ENCODE measurements around the gene ORAI2.

ORAI2 gene

DNA sequence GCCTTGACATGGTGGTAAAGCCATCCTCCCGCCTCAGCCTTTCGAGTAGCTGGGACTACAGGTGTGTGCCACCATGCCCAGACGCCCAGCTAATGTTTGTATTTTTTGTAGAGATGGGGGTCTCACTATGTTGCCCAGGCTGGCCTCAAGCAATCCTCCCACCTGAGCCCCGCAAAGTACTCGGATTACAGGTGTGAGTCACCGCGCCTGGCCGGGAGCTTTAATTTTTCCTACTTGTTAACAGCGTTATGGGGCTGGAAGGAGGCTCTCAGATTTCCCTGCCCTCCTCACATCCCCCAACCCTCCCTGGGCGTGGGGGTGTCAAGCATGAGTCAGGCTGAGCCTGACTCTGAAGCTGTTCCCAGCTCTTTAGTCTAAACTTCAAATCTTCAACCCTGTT is 23.0 kb downstream of the ORAI2 start:
- Histone ChIP-seq H3K9me3 (ENCODE audit: insufficient read depth, low read depth, low read length) (no peaks in the 10 kb centered on the region), H3K4me1 (ENCODE audit: insufficient read depth, low read length, poor library complexity, severe bottlenecking) (no peaks in the 10 kb centered on the region), H3K4me3 (ENCODE audit: low read length, poor library complexity, severe bottlenecking) (no peak overlapping the region), H3K36me3 (ENCODE audit: insufficient read depth, low read length) (peaks cover 11% of the 10 kb centered on the region; the same call in 1 of the 2 replicates), H3F3A (ENCODE audit: low read depth) (no peaks in the 10 kb centered on the region), H4K20me1 (ENCODE audit: insufficient read depth, low read length, poor library complexity, severe bottlenecking) (no peaks in the 10 kb centered on the region), H3K4me2 (ENCODE audit: low read depth, low read length, poor library complexity, severe bottlenecking) (no peak overlapping the region), H3K79me2 (ENCODE audit: insufficient read depth, low read length) (no peaks in the 10 kb centered on the region), H2AFZ (ENCODE audit: low read length) (no peak overlapping the region), H3K9me2 (replicated peaks; ENCODE audit: low read depth, low read length) (no peaks in the 10 kb centered on the region), H3K9ac (ENCODE audit: low read depth, low read length, poor library complexity, severe bottlenecking) (no peak overlapping the region), H3K27me3 (ENCODE audit: insufficient read depth, low read length, poor library complexity, severe bottlenecking) (no peaks in the 10 kb centered on the region)
- TF ChIP-seq CTCF (conservative IDR thresholded peaks at IDR 0.05; ENCODE audit: low read length) (no peak), EZH2phosphoT487 (IDR thresholded peaks at IDR 0.05; ENCODE audit: borderline replicate concordance) (no peak)

GRCh38 chr7:102457352-102457924 is 24.1 kb downstream of the ORAI2 start:
- no peak for TF ChIP-seq CTCF (conservative IDR thresholded peaks at IDR 0.05; ENCODE audit: low read length)
- TF ChIP-seq EZH2phosphoT487 (IDR thresholded peaks at IDR 0.05; ENCODE audit: borderline replicate concordance), result no peak
- Histone ChIP-seq H3K4me3 (ENCODE audit: low read length, poor library complexity, severe bottlenecking) (no peak overlapping the region), H3F3A (ENCODE audit: low read depth) (no peaks in the 10 kb centered on the region), H3K79me2 (ENCODE audit: insufficient read depth, low read length) (peaks cover 7% of the 10 kb centered on the region; the same call in 1 of the 2 replicates), H3K4me1 (ENCODE audit: insufficient read depth, low read length, poor library complexity, severe bottlenecking) (peaks cover 4% of the 10 kb centered on the region), H3K9me3 (ENCODE audit: insufficient read depth, low read depth, low read length) (no peaks in the 10 kb centered on the region), H3K27me3 (ENCODE audit: insufficient read depth, low read length, poor library complexity, severe bottlenecking) (no peaks in the 10 kb centered on the region), H3K4me2 (ENCODE audit: low read depth, low read length, poor library complexity, severe bottlenecking) (no peak overlapping the region), H4K20me1 (ENCODE audit: insufficient read depth, low read length, poor library complexity, severe bottlenecking) (no peaks in the 10 kb centered on the region), H2AFZ (ENCODE audit: low read length) (no peak overlapping the region), H3K9ac (ENCODE audit: low read depth, low read length, poor library complexity, severe bottlenecking) (no peak overlapping the region), H3K9me2 (replicated peaks; ENCODE audit: low read depth, low read length) (no peaks in the 10 kb centered on the region), H3K36me3 (ENCODE audit: insufficient read depth, low read length) (peaks cover 11% of the 10 kb centered on the region; the same call in 1 of the 2 replicates)

DNA sequence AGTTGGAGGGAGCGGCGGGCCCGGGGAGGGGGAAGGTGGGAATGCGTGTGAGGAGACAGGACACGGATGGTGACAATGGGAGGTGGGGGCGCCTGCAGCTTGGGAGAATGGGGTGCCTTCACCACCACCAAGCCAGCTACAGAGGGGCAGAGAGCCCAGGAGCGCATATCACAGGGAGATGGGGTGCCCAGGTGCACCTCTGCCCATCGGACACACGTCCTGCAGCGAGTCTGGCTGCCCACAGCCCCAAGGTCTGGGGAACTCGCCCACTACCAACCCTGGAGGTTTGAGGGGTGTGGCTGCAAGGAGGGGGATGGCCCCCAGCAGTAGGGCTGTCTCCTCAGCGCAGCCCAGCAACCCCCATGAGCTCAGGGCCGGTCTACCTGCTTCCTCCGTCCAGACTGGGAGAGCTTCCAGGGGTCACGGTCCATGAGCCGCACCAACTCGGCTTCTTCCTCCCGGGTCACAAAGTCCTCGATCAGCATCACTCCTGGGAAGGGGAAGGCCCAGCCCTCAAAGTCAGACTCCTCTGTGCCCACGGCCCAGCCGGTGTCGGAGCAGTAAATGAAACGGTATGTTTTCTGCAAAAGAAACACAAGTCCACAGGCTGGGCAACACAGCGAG is 26.0 kb downstream of the ORAI2 start:
- H3K27me3 ChIP-seq (ENCODE audit: insufficient read depth, low read length, poor library complexity, severe bottlenecking), result no peaks in the 10 kb centered on the region
- no peaks in the 10 kb centered on the region for H3K9me2 ChIP-seq (replicated peaks; ENCODE audit: low read depth, low read length)
- no peaks in the 10 kb centered on the region for H3F3A ChIP-seq (ENCODE audit: low read depth)
- no peak for TF ChIP-seq EZH2phosphoT487 (IDR thresholded peaks at IDR 0.05; ENCODE audit: borderline replicate concordance)
- no peak for TF ChIP-seq CTCF (conservative IDR thresholded peaks at IDR 0.05; ENCODE audit: low read length)
- no peak overlapping the region for H3K9ac ChIP-seq (ENCODE audit: low read depth, low read length, poor library complexity, severe bottlenecking)
- no peaks in the 10 kb centered on the region for H3K9me3 ChIP-seq (ENCODE audit: insufficient read depth, low read depth, low read length)
- H3K79me2 ChIP-seq (ENCODE audit: insufficient read depth, low read length), result peaks cover 24% of the 10 kb centered on the region
- no peak overlapping the region for H3K4me2 ChIP-seq (ENCODE audit: low read depth, low read length, poor library complexity, severe bottlenecking)
- H3K36me3 ChIP-seq (ENCODE audit: insufficient read depth, low read length), result peaks cover 11% of the 10 kb centered on the region; the same call in 1 of the 2 replicates
- H4K20me1 ChIP-seq (ENCODE audit: insufficient read depth, low read length, poor library complexity, severe bottlenecking), result no peaks in the 10 kb centered on the region
- no peak overlapping the region for H3K4me3 ChIP-seq (ENCODE audit: low read length, poor library complexity, severe bottlenecking)
- peaks cover 9% of the 10 kb centered on the region for H3K4me1 ChIP-seq (ENCODE audit: insufficient read depth, low read length, poor library complexity, severe bottlenecking)
- H2AFZ ChIP-seq (ENCODE audit: low read length), result no peak overlapping the region

All from Loucy (cell line).